GM21515 (cell line): Measurements from ENCODE around the gene MYO1F.

ENCODE experiments used
- ATAC-seq: cut with Tn5 transposase; IDR thresholded peaks from one replicate; pipeline ENCODE4 v1.9.1; 2021; ENCODE audit not compliant: unreplicated experiment

Gene MYO1F

DNA sequence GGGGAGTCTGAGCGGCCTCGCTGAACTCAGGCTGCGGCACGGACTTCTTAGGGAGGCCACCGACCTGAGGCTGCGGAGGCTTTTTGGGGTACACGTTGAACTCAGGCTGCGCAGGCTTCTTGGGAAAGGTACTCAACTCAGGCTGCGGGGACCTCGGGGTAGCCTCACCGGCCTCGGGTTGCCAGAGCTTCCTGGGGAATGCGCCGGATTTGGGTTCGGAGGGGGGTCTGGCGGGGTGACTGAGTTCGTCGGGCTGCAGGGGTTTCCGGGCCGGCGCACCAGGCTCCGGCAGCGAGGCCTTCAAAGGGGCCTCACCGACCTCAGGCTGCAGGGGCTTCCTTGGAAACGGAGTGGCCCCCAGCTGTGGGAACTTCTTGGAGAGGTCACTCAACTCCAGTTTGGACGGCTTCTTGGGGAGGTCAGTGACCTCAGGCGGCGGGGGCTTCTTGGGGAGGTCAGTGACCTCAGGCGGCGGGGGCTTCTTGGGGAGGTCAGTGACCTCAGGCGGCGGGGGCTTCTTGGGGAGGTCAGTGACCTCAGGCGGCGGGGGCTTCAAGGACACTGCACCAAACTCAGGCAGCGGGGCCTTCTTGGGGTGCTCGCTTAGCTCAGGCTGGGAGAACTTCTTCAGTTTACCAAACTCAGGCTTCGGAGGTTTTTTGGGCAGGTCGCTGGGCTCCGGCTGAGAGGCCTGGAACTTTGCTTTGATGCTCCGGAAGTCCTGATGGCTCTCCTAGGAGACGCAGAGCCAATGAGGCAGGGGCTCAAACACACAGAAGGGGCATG lies 78.0 kb downstream of the MYO1F start:
- no peak for ATAC-seq

DNA sequence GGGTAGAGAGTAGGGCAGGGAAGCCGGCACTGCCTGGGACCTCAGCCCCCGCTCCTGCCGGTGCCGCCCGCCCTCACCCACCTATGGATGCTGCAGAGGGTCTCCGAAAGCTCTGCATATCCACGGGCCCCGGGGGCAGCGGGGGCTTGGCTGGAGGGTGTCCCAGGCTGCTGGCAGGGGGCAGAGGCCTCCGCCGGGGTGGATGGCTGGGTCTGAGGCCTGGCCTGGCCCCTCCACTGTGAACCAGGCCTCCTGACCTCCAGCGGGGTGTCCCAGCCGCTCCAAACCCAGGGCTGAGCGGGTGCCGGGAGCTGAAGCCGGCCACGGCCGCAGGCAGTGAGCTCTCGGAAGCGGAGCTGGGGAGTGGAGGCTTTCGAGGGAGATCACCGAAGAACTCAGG lies 78.9 kb downstream of the MYO1F start:
- ATAC-seq, result no peak

- ATAC-seq, result no peak
Observed at GRCh38 chr19:8494158-8494557, 83.1 kb downstream of the MYO1F start.

- ATAC-seq, result no peak
Observed at GRCh38 chr19:8491574-8491973, 85.7 kb downstream of the MYO1F start.

DNA sequence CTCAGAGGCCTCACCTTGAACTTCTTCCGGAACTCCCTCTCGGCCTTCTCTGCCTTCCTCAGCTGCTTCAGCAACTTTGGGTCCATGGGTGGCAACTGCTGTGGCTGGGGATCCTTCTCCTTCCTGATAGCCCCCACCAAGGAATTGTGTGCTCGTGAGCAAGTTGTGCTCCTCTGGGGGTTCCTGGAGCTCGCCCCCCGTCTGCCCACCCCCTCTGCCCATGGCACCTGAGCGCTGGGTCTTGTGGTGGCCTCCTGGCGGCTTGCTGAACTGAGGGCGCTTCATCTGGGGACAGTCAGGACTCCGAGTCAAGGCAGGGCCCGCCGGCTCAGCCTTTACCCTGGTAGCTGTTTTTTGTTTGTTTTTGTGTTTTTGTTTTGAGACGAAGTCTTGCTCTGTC lies 86.4 kb downstream of the MYO1F start:
- no peak for ATAC-seq

DNA sequence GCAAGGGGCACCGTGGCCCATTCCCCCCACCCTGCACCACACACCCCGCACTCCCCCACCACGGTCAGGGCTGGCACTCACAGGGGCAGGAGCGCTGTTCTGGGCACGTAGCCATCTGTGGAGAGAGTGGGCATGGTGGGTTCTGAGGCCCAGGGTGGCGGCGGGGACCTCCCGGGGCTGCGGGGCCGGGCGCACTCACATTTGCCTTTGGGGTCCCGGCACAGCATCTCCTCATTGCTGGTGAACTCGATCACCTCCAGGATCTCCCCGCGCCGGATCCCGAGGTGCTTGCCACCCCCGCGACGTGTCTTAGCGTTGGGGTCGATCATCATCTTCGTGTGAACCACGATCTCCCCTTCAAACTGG lies 86.9 kb downstream of the MYO1F start:
- ATAC-seq, result no peak

DNA sequence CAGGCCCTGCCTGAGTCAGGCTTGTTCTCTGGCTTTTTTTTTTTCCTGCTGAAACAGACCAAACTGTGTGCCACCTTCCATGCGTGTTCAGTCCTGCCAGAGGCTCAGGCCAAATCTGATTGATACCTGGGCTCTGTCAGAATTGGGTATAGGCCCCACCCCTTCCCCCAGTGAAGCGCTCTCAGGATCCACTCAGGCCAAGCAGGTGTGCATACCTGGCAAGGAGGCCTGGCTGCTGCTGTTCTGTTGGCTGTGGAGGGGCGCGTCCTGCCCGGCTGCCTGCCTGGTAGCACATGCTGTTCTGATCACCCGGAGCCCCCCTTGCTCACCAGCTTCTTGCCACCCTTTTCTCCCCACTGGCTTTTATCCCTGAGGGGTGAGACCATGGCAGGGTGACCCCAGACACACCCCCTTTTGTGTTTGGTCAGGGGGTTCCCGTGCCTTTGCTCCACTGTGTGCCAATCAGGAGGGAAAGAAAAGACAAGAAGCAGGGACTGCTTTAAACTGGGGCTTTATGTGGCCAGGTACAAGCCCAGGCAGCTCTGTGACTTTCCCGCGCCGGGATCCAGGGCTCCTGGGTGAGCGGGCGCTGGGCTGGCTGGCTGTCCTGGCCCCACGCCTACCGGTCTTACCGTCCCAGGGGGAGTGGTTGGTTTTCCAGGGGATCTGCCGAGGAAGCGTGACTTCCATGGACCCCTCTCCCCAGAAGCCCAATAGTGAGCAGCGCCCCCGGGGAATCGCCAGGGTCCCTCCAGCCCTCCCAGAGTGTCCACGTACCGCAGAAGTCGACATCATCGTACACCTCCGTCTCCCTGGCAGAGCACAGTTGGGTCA lies 87.5 kb downstream of the MYO1F start:
- no peak for ATAC-seq

GRCh38 chr19:8488365-8488764 lies 88.9 kb downstream of the MYO1F start:
- no peak for ATAC-seq

GRCh38 chr19:8487137-8487851 lies 89.9 kb downstream of the MYO1F start:
- no peak for ATAC-seq

- ATAC-seq, result no peak
Observed at GRCh38 chr19:8486661-8487136, 90.5 kb downstream of the MYO1F start.

- ATAC-seq, result no peak
Observed at GRCh38 chr19:8485561-8486371, 91.5 kb downstream of the MYO1F start.

DNA sequence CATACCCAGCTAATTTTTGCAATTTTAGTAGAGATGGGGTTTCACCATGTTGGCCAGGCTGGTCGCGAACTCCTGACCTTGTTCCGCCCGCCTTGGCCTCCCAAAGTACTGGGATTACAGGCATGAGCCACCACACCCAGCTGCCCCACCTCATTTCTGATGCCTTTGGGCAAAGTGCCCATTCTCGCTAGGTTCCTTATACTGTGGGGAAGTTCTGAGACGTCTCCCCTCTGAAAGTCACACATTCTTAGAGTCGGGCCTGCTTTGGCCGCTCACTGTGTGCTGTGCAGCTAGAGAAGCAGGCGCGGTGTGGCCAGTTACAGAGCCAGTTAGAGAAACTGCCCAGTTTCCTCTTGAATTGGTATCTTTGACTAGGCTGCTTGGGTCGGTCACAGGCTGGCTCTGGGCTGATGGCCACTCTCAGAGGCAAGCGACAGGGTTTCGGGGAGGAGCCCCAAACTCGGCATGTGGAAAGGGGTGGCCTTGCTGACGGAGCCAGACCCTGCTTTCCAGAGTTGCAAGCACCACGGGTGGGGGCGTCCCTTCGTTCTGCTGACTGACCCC lies 92.8 kb downstream of the MYO1F start:
- ATAC-seq, result no peak

- no peak for ATAC-seq
Observed at GRCh38 chr19:8483165-8483564, 94.1 kb downstream of the MYO1F start.

DNA sequence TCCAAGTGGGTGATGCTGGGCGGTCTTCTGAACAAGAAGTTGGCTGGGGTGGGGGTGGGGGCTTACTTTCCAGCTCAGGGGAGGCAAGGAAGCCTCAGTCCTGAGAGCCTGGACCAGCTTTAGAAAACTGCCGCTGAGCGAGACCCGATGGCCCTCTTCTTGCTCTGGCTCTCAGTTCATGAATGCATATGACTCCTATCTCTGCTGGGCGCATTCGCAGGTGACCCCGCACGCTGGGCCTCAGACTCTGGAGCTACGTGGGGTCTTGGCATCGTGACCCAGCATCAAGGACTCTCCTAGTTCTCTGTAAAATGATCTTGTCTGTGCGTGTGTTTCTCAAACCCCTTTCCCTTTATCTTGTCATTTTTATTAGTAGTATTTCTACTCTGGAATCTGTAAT lies 94.5 kb downstream of the MYO1F start:
- no peak for ATAC-seq

- no peak for ATAC-seq
Observed at GRCh38 chr19:8481616-8482015, 95.6 kb downstream of the MYO1F start.

- ATAC-seq, result no peak
Observed at GRCh38 chr19:8481201-8481600, 96.0 kb downstream of the MYO1F start.

- ATAC-seq, result no peak
Observed at GRCh38 chr19:8478598-8478997, 98.6 kb downstream of the MYO1F start.

GRCh38 chr19:8477889-8478288 lies 99.4 kb downstream of the MYO1F start:
- no peak for ATAC-seq

GRCh38 chr19:8476524-8476923 lies 100.7 kb downstream of the MYO1F start:
- ATAC-seq, result no peak

DNA sequence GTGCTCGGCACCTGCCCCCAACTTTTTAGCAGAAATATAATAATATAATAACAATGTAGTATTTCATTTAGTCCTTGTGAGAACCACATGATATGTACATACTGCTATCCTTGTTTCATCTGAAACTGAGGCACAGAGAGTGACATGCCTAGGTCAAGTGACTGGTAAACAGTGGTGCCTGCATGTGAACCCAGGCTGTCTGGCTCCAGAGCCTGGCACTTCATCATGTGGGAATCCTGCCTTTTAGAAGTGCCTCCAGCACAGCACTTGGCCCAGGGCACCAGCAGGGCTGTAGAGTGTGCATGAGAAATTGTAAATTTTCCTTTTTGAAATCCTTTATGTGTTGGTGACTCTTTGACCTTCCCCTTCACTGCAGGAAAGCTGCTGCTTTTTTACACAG lies 102.2 kb downstream of the MYO1F start:
- ATAC-seq, result no peak
